H9 (cell line): ENCODE measurements around the gene SH2D1B. TPM values are rescaled to one million over a fixed set of nuclear protein-coding genes. Genes with fewer than 3 reads are reported as not detected.

ENCODE experiments used
- DNase-seq: peaks from one replicate; pipeline ENCODE4 v3.0.0-alpha.2; 2017
- H2AFZ ChIP-seq: one replicate; pipeline ENCODE4 v1.6.1; 2013; ENCODE audit warnings: mild to moderate bottlenecking, low read length, control low read depth, moderate library complexity
- H2AK5ac ChIP-seq: 2 replicates; pipeline ENCODE4 v1.6.1; 2013; ENCODE audit warnings: low read length, control low read depth, mixed read lengths; ENCODE audit not compliant: insufficient read length
- H2BK120ac ChIP-seq: one replicate; pipeline ENCODE4 v1.6.1; 2013; ENCODE audit warnings: low read depth, mild to moderate bottlenecking, low read length, control low read depth, inconsistent platforms; ENCODE audit not compliant: poor library complexity, severe bottlenecking
- H2BK12ac ChIP-seq: 2 replicates; pipeline ENCODE4 v1.6.1; 2013; ENCODE audit warnings: low read length, control low read depth, mixed read lengths, low read depth; ENCODE audit not compliant: insufficient read length
- H2BK15ac ChIP-seq: 2 replicates; pipeline ENCODE4 v1.6.1; 2013; ENCODE audit warnings: low read depth, low read length, control low read depth
- H2BK20ac ChIP-seq: one replicate; pipeline ENCODE4 v1.6.1; 2013; ENCODE audit warnings: low read depth, mild to moderate bottlenecking, low read length, control low read depth, inconsistent platforms; ENCODE audit not compliant: poor library complexity, severe bottlenecking
- H2BK5ac ChIP-seq: 2 replicates; pipeline ENCODE4 v1.6.1; 2013; ENCODE audit warnings: low read length, control low read depth, mixed read lengths; ENCODE audit not compliant: insufficient read length
- H3K14ac ChIP-seq: 2 replicates; pipeline ENCODE4 v1.6.1; 2013; ENCODE audit warnings: low read length, control low read depth; ENCODE audit not compliant: insufficient read depth
- H3K18ac ChIP-seq: 2 replicates; pipeline ENCODE4 v1.6.1; 2013; ENCODE audit warnings: low read depth, mild to moderate bottlenecking, mixed read lengths, low read length, control low read depth; ENCODE audit not compliant: insufficient read length
- H3K23ac ChIP-seq: 2 replicates; pipeline ENCODE4 v1.6.1; 2013; ENCODE audit warnings: low read length, control low read depth, mixed read lengths, low read depth; ENCODE audit not compliant: insufficient read length
- H3K23me2 ChIP-seq: 2 replicates; pipeline ENCODE4 v1.6.1; 2013; ENCODE audit warnings: low read depth, mild to moderate bottlenecking, mixed read lengths, low read length, control low read depth; ENCODE audit not compliant: insufficient read length, poor library complexity, severe bottlenecking
- H3K27ac ChIP-seq: 2 replicates; pipeline ENCODE4 v1.5.1; 2013; ENCODE audit warnings: low read length, control low read depth, mixed read lengths, low read depth; ENCODE audit not compliant: insufficient read length
- H3K27me3 ChIP-seq: 2 replicates; pipeline ENCODE4 v1.6.1; 2013; ENCODE audit warnings: low read length, control low read depth, inconsistent platforms; ENCODE audit not compliant: insufficient read depth
- H3K4ac ChIP-seq: 2 replicates; pipeline ENCODE4 v1.6.1; 2013; ENCODE audit warnings: low read depth, mild to moderate bottlenecking, control low read depth, inconsistent platforms, low read length, moderate library complexity
- H3K4me1 ChIP-seq: 2 replicates; pipeline ENCODE4 v1.6.1; 2013; ENCODE audit warnings: low read length, control low read depth, inconsistent platforms; ENCODE audit not compliant: insufficient read depth
- H3K4me2 ChIP-seq: 2 replicates; pipeline ENCODE4 v1.6.1; 2013; ENCODE audit warnings: low read length, control low read depth, mixed read lengths; ENCODE audit not compliant: insufficient read length, insufficient read depth
- H3K56ac ChIP-seq: 2 replicates; pipeline ENCODE4 v1.6.1; 2013; ENCODE audit warnings: low read depth, mild to moderate bottlenecking, mixed read lengths, low read length, control low read depth; ENCODE audit not compliant: insufficient read length
- H3K79me1 ChIP-seq: 2 replicates; pipeline ENCODE4 v1.6.1; 2013; ENCODE audit warnings: low read depth, mild to moderate bottlenecking, moderate library complexity, low read length, control low read depth, inconsistent platforms; ENCODE audit not compliant: insufficient read depth, poor library complexity, severe bottlenecking
- H3K79me2 ChIP-seq: 2 replicates; pipeline ENCODE4 v1.6.1; 2013; ENCODE audit warnings: low read length, control low read depth, inconsistent platforms; ENCODE audit not compliant: insufficient read depth
- H3K9ac ChIP-seq: 2 replicates; pipeline ENCODE4 v1.6.1; 2013; ENCODE audit warnings: low read length, control low read depth, mixed read lengths; ENCODE audit not compliant: insufficient read length; ENCODE audit errors: extremely low read depth
- H3K9me3 ChIP-seq: one replicate; pipeline ENCODE4 v1.6.1; 2013; ENCODE audit warnings: low read depth, low read length, inconsistent platforms; ENCODE audit not compliant: control insufficient read depth
- H3T11ph ChIP-seq: one replicate; pipeline ENCODE4 v1.6.1; 2013; ENCODE audit warnings: mild to moderate bottlenecking, low read length, control low read depth, inconsistent platforms
- H4K20me1 ChIP-seq: one replicate; pipeline ENCODE4 v1.6.1; 2013; ENCODE audit not compliant: control insufficient read depth, insufficient read length, insufficient read depth
- H4K5ac ChIP-seq: 2 replicates; pipeline ENCODE4 v1.6.1; 2013; ENCODE audit warnings: low read depth, mild to moderate bottlenecking, mixed read lengths, low read length, control low read depth; ENCODE audit not compliant: insufficient read length
- H4K8ac ChIP-seq: replicated peaks from 2 replicates; pipeline ENCODE4 v1.6.1; 2013; ENCODE audit warnings: low read length, control low read depth, mixed read lengths, low read depth; ENCODE audit not compliant: insufficient read length
- H4K91ac ChIP-seq: 2 replicates; pipeline ENCODE4 v1.6.1; 2013; ENCODE audit warnings: low read depth, mild to moderate bottlenecking, moderate library complexity, mixed read lengths, low read length, control low read depth; ENCODE audit not compliant: insufficient read length
- H3K27ac Mint-ChIP-seq, 3 experiments: 2 replicates in 2 of 3; 3 replicates in 1 of 3; pipeline ENCODE4 v1.8.0; 2020 to 2021; ENCODE audit warnings: mixed read lengths in 3 of 3, mild to moderate bottlenecking in 1 of 3, moderate library complexity in 1 of 3
- H3K27me3 Mint-ChIP-seq: 2 replicates; pipeline ENCODE4 v1.8.0; 2021; ENCODE audit warnings: low read depth, mild to moderate bottlenecking, moderate library complexity, mixed read lengths
- H3K36me3 Mint-ChIP-seq, 3 experiments: 2 replicates in 2 of 3; 3 replicates in 1 of 3; pipeline ENCODE4 v1.8.0; 2020 to 2021; ENCODE audit warnings: low read depth in 3 of 3, mixed read lengths in 3 of 3; ENCODE audit not compliant: insufficient read depth in 1 of 3
- H3K4me1 Mint-ChIP-seq, 2 experiments: 2 replicates each; pipeline ENCODE4 v1.8.0; 2020; ENCODE audit warnings: mixed read lengths in 2 of 2
- H3K4me3 Mint-ChIP-seq, 2 experiments: 2 replicates in 1 of 2; 3 replicates in 1 of 2; pipeline ENCODE4 v1.8.0; 2020 to 2021; ENCODE audit warnings: mild to moderate bottlenecking in 2 of 2, mixed read lengths in 2 of 2, moderate library complexity in 1 of 2
- H3K9me3 Mint-ChIP-seq, 2 experiments: 2 replicates in 1 of 2; 3 replicates in 1 of 2; pipeline ENCODE4 v1.8.0; 2020; ENCODE audit warnings: mild to moderate bottlenecking in 2 of 2, mixed read lengths in 2 of 2, moderate library complexity in 1 of 2
- CTCF ChIP-seq: fragments of 200-600 bp; sonication (generic); conservative IDR thresholded peaks from 3 replicates; pipeline ENCODE4 v1.8.0; 2021; ENCODE audit warnings: antibody characterized with exemption, mild to moderate bottlenecking
- whole genome bisulfite sequencing: extraction: QIAGEN DNeasy Blood & Tissue Kit; methylation state at CpG from one replicate; pipeline ENCODE4 v1.1.7; 2013; ENCODE audit warnings: missing lambda C conversion rate, low lambda C conversion rate, mixed read lengths; ENCODE audit not compliant: insufficient read length; ENCODE audit errors: extremely low coverage; 5-methylcytosine and 5-hydroxymethylcytosine counted together
- total RNA-seq: library from RNA; stranded (reverse); gene quantifications from 2 replicates; pipeline ENCODE4 v1.2.1, GENCODE V29; 2021

SH2D1B gene
- total RNA-seq, 1 experiment from 2014 or later = not detected

- no peak overlapping the region for H2BK12ac ChIP-seq
- H3K23ac ChIP-seq = no peak overlapping the region
- H2BK5ac ChIP-seq = no peak overlapping the region
- no peaks in the 10 kb centered on the region for H3K4me1 ChIP-seq
- WGBS = no CpG with 5 or more reads among the region's 5 CpGs
- H2AK5ac ChIP-seq = no peak overlapping the region
- H3T11ph ChIP-seq = no peak overlapping the region
- TF ChIP-seq CTCF = no peak
- H2BK20ac ChIP-seq = no peak overlapping the region
- no peak overlapping the region for H3K4me2 ChIP-seq
- no peak overlapping the region for H2AFZ ChIP-seq
- H3K4ac ChIP-seq = no peak overlapping the region
- peaks cover 2% of the 10 kb centered on the region; the same call in 1 of the 2 replicates for H3K27me3 Mint-ChIP-seq
- H3K27ac ChIP-seq = no peak overlapping the region
- H3K9ac ChIP-seq = no peak overlapping the region
- no peaks in the 10 kb centered on the region for H3K23me2 ChIP-seq
- no peak overlapping the region for H3K4me3 Mint-ChIP-seq
- H3K36me3 Mint-ChIP-seq = no peaks in the 10 kb centered on the region
- no peaks in the 10 kb centered on the region for H3K79me1 ChIP-seq
- no peaks in the 10 kb centered on the region for H3K79me2 ChIP-seq
- no peak overlapping the region for H4K8ac ChIP-seq
- DNase-seq = no peak
- no peak overlapping the region for H2BK15ac ChIP-seq
- H3K9me3 Mint-ChIP-seq = peaks cover 2 to 10% of the 10 kb centered on the region in 2 experiments; a peak in 3 of 5 replicates
- H2BK120ac ChIP-seq = no peak overlapping the region
- no peak overlapping the region for H3K56ac ChIP-seq
- no peaks in the 10 kb centered on the region for H4K20me1 ChIP-seq
- H3K9me3 ChIP-seq = no peaks in the 10 kb centered on the region
- no peak overlapping the region for H4K5ac ChIP-seq
- no peak overlapping the region for H3K14ac ChIP-seq
- H3K27ac Mint-ChIP-seq = no peak overlapping the region
- H3K4me1 Mint-ChIP-seq = no peaks in the 10 kb centered on the region
- H4K91ac ChIP-seq = no peak overlapping the region
- no peak overlapping the region for H3K18ac ChIP-seq
- H3K27me3 ChIP-seq = no peaks in the 10 kb centered on the region
These were observed 9.6 kb upstream of the SH2D1B start for GRCh38 chr1:162421258-162422164.
